HCEC 1CT (cell line): ENCODE results near the gene MAPKAP1.

ENCODE experiments used
- DNase-seq: peaks from one replicate; pipeline ENCODE4 v3.0.0-alpha.2; 2017

The MAPKAP1 gene

DNA sequence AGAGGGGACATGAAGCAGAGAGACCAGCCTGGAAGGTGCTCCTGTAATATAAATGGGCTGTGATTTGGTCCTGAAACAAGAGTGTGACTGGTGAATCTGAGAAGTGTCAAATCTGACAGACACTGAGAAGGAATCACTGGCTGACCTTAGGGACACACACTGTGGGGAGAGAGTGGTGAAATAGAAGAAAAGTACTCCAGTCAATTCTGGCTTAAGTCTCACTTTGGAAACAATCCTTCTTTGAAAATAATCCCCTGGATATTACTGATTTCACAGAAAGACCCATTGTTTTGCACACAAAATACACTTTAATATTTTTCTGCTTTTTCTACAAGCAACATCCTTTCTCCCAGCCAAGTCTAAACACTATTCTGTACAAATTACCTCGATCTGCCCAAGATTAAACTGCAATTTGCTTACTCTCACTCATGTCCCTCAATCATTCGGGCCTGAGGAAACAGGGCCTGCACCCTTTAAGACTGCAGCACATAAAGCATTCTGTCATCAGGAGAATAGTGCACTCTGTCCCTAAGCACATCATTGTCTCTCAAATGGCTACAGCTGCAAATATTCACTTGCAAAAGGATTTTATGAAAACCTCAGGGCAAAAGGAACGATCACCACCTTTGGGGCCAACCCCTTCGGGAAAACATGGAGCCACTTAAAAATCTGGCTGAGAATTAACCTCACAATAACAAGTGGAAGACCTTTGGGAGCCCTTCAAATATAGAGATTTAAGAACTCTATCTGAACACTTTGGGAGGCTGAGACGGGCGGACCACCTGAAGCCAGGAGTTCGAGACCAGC lies 68.6 kb downstream of the MAPKAP1 start:
- no peak for DNase-seq

DNA sequence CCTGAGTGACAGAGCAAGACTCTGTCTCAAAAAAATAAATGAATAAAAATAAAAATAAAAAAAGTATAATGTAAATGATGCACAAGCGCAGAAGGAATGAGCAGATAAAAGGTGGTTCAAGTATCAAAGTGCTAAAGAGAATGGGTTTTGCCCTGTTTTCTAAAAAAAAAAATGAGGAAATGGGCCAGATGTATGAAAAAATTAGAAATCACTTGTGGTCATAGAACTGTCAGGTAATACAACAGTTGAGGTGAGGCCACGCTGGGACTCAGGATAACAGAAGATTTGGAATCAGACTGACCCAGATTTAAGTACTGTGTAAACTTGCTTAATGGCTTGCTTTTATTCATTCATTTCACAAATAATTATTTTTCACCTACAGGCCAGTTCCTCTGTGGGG lies 69.8 kb downstream of the MAPKAP1 start:
- DNase-seq = no peak

GRCh38 chr9:125635888-125636287 lies 71.1 kb downstream of the MAPKAP1 start:
- no peak for DNase-seq

GRCh38 chr9:125634040-125634717 lies 72.8 kb downstream of the MAPKAP1 start:
- peak; percentile 58 for DNase-seq

- DNase-seq = peak; percentile 57
These were observed 73.8 kb downstream of the MAPKAP1 start for GRCh38 chr9:125633116-125633745.

- peak; percentile 25 for DNase-seq
These were observed 74.5 kb downstream of the MAPKAP1 start for GRCh38 chr9:125632321-125633115.

GRCh38 chr9:125631391-125632085 lies 75.5 kb downstream of the MAPKAP1 start:
- DNase-seq = peak; percentile 68

DNA sequence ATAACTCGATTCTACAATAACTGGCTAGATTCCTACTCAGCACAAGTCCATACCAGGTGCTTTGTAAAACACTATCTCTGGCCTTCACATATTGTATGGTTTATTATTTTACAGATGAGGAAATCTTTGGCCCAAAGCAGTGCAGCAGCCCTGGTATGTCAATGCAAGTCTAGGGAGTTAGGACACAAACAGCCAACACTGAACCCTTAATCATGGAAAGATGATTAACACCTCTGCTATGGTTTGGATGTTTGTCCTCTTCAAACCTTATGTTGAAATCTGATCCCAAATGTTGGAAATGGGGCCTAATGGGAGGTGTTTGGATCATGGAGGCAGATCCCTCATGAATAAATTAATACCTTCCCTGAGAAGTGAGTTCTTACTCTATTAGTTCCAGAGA lies 76.6 kb downstream of the MAPKAP1 start:
- peak; percentile 70 for DNase-seq

- DNase-seq = no peak
These were observed 77.6 kb downstream of the MAPKAP1 start for GRCh38 chr9:125629446-125629845.

DNA sequence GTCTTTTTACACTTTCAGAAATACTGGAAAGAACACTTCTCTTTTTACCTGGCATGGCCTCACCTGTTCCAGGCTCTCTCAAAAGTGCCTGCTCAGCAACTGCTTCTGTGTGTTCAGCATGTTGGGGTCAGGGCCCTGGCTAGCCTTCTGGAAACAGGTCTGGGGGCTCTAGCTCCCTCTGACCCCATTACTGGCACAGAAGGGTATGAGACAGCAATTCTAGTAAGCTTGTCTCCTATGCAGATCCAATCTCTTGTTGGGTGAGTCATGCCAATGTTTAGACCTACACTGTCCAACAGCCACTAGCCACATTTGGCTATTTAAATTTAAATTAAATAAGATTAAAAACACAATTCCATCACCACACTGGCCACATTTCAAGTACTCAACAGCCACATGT lies 80.8 kb downstream of the MAPKAP1 start:
- DNase-seq = peak; percentile 47

DNA sequence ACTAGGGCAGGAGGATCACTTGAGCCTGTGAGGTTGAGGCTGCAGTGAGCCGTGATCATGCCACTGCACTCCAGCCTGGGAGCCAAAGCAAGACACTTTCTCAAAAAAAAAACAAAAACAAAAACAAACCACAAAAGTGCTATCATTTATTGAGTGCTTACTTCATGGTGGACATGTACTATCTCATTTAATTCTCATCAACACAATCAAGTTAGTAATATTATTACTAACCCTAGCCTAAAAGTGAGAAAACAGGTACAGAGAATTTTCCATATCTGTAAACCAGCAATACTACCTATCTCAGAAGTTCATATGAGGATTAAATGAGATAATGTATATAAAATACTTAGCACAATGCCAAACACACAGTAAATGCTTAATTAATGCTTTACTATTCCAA lies 85.8 kb downstream of the MAPKAP1 start:
- DNase-seq = no peak

DNA sequence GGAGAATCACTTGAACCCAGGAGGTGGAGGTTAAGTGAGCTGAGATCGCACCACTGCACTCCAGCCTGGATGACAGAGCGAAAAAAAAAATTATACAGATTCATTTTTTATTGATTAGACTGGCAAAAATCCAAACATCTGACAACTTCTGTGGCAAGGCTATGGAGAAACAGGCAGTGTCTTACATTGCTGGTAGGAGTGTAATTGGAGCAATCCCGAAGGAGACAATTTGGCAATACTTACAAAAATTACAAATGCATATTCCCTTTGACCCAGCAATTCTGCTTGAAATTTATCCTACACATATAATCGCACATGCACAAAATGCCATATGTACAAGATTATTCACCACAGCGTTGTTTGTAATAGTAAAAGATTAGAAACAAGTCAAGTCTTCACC lies 86.8 kb downstream of the MAPKAP1 start:
- DNase-seq = no peak

- DNase-seq = no peak
These were observed 89.9 kb downstream of the MAPKAP1 start for GRCh38 chr9:125617087-125617486.

- no peak for DNase-seq
These were observed 93.9 kb downstream of the MAPKAP1 start for GRCh38 chr9:125613141-125613540.

GRCh38 chr9:125612616-125613015 lies 94.4 kb downstream of the MAPKAP1 start:
- no peak for DNase-seq

- no peak for DNase-seq
These were observed 95.8 kb downstream of the MAPKAP1 start for GRCh38 chr9:125611121-125611765.

DNA sequence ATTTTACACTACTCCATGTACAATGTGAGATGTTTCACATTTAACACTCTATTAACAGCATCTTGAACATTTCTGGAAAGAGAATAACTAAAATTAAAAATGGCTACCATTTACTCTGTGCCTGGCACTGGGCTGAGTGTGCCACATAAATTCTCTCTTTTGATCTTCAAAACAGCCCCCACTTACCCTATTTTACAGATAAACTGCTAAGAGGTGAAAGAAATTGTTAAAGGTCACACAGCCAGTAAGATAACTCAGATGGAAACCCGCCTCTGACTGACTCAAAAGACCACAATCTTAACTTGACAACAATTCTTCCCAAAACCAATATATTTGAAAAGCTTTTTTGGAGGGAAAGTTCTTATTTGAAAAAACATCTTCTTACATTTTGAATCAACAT lies 97.3 kb downstream of the MAPKAP1 start:
- no peak for DNase-seq

GRCh38 chr9:125608489-125609224 lies 98.4 kb downstream of the MAPKAP1 start:
- DNase-seq = no peak

- DNase-seq = no peak
These were observed 102.8 kb downstream of the MAPKAP1 start for GRCh38 chr9:125604196-125604595.

GRCh38 chr9:125603478-125604021 lies 103.5 kb downstream of the MAPKAP1 start:
- DNase-seq = no peak

GRCh38 chr9:125601961-125602360 lies 105.0 kb downstream of the MAPKAP1 start:
- DNase-seq = no peak
